Panc1 (cell line): ENCODE data around the gene SFXN2. TPM values are rescaled to one million over a fixed set of nuclear protein-coding genes. Genes with fewer than 3 reads are reported as not detected.

Experiments used
- ATAC-seq: fragments of 200-7000 bp; cut with Tn5 transposase; 2 replicates; pipeline ENCODE4 v1.9.1; 2020; ENCODE audit warnings: mild to moderate bottlenecking, moderate library complexity
- BruUV-seq: library from RNA; stranded (reverse); fragments of 400-500 nt; replicated peaks from 2 replicates; lab custom pipeline; 2021; lab: Mats Ljungman, UMichigan
- CTCF ChIA-PET: fragments of 300-600 bp; sonication (Branson Sonifier 250); formaldehyde crosslinking; loops from one replicate; lab custom pipeline; 2022; ENCODE audit warnings: antibody characterized with exemption; lab: Charles Lee
- POLR2A ChIA-PET: fragments of 300-600 bp; sonication (Branson Sonifier 250); formaldehyde crosslinking; loops from one replicate; lab custom pipeline; 2022; ENCODE audit warnings: antibody characterized with exemption; lab: Charles Lee
- DNase-seq: peaks from one replicate; pipeline ENCODE4 v3.0.0-alpha.2; 2010; ENCODE audit warnings: low read depth, low spot score
- H3K27ac ChIP-seq: 2 replicates; pipeline ENCODE4 v1.5.1; 2011; ENCODE audit warnings: mild to moderate bottlenecking, low read length, inconsistent platforms
- H3K27me3 ChIP-seq: fragments of 200-500 bp; sonication (Bioruptor generic); 2 replicates; pipeline ENCODE4 v1.6.0; 2014; ENCODE audit warnings: low read length, inconsistent platforms; ENCODE audit not compliant: control insufficient read depth, insufficient read depth
- H3K36me3 ChIP-seq: fragments of 200-500 bp; sonication (Bioruptor generic); 2 replicates; pipeline ENCODE4 v1.5.1; 2014; ENCODE audit warnings: inconsistent platforms, mild to moderate bottlenecking, low read length, moderate library complexity; ENCODE audit not compliant: control insufficient read depth, insufficient read depth
- H3K4me1 ChIP-seq: 2 replicates; pipeline ENCODE4 v1.5.1; 2011; ENCODE audit warnings: inconsistent platforms, mild to moderate bottlenecking, low read length, moderate library complexity; ENCODE audit not compliant: control insufficient read depth, insufficient read depth
- H3K4me3 ChIP-seq, 2 experiments: 2 replicates each; pipeline ENCODE4 v1.5.1; 2011 to 2012; ENCODE audit warnings: low read depth in 2 of 2, low read length in 2 of 2, mild to moderate bottlenecking in 2 of 2, inconsistent platforms in 1 of 2, moderate library complexity in 1 of 2
- H3K9me3 ChIP-seq: fragments of 200-500 bp; sonication (Bioruptor generic); 2 replicates; pipeline ENCODE4 v1.5.1; 2014; ENCODE audit warnings: low read depth, mild to moderate bottlenecking, inconsistent platforms, low read length, moderate library complexity; ENCODE audit not compliant: control insufficient read depth, insufficient read depth
- CTCF ChIP-seq: fragments of 450-650 bp; IDR thresholded peaks from 2 replicates; pipeline ENCODE4 v1.5.1; 2017; ENCODE audit warnings: mild to moderate bottlenecking
- POLR2AphosphoS5 ChIP-seq: IDR thresholded peaks from 2 replicates; pipeline ENCODE4 v1.6.1; 2012; ENCODE audit warnings: mild to moderate bottlenecking, low read depth, low read length, moderate library complexity
- SIN3A ChIP-seq: IDR thresholded peaks from 2 replicates; pipeline ENCODE4 v1.6.1; 2012; ENCODE audit warnings: low read depth, mild to moderate bottlenecking, low read length, moderate library complexity, borderline replicate concordance; ENCODE audit not compliant: insufficient read depth
- TCF7L2 ChIP-seq: IDR thresholded peaks from 2 replicates; pipeline ENCODE4 v1.6.1; 2011; ENCODE audit warnings: mild to moderate bottlenecking, low read depth, low read length, inconsistent platforms
- in situ Hi-C: cut with HindIII; loops from 2 replicates; pipeline ENCODE4 v1.10.0; 2016; ENCODE audit warnings: low sequenced_read_pairs, low pct_unique_long_range_greater_than_20kb
- intact Hi-C: fragments of 100-400 bp; cut with micrococcal nuclease; formaldehyde crosslinking; loops from one replicate; pipeline ENCODE4 v1.10.0; 2022; ENCODE audit not compliant: unreplicated experiment
- total RNA-seq: library from RNA; stranded (reverse); gene quantifications from one replicate; pipeline ENCODE4 v1.2.1, GENCODE V29; 2021; ENCODE audit not compliant: unreplicated experiment
- TF ChIP-seq, protein P1 (sequence below), 2 experiments: IDR thresholded peaks; 2 replicates each; pipeline ENCODE4 v1.6.1; 2011 to 2012; ENCODE audit warnings: low read depth in 2 of 2, control low read depth in 1 of 2, low read length in 1 of 2, mild to moderate bottlenecking in 1 of 2, moderate library complexity in 1 of 2; ENCODE audit not compliant: insufficient read depth in 1 of 2

The SFXN2 gene
- total RNA-seq, 1 experiment from 2014 or later = 11.6 TPM

DNA sequence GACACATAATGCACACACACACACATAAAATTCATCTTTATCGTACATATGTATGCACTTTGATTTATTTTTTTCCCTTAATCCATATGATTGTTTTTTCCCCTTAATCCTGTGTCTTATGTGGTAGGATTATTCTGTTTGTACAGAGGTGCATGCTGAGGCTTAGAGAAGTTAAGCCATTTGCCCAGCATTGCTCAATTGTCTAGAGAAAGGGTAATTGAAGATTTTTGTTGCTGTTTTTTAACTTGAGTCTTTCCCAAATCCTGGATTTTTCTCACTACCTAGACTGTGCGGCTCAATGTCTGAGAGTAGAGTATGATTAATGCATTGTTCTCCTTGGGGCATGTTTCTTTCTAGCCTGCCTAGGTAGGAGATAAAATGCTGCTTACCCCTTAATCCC is 64.3 kb downstream of the SFXN2 start:
- no peaks in the 10 kb centered on the region for H3K36me3 ChIP-seq
- no peaks in the 10 kb centered on the region for H3K9me3 ChIP-seq
- H3K4me3 ChIP-seq = no peak overlapping the region
- ChIA-PET CTCF (interaction anchor here (1.4 kb wide), 1 partner anchor 12 kb away, joined by 3 read pairs; no protein-coding TSS in a partner anchor), POLR2A (no interaction called here)
- DNase-seq = no peak
- no peak for ATAC-seq
- in situ Hi-C loops (no loop called here), intact Hi-C loops (no loop called here)
- no TSS peak for BruUV-seq
- TF ChIP-seq SIN3A (no peak), CTCF (no peak), POLR2AphosphoS5 (no peak), TCF7L2 (no peak)
- TF ChIP-seq, protein P1, sequence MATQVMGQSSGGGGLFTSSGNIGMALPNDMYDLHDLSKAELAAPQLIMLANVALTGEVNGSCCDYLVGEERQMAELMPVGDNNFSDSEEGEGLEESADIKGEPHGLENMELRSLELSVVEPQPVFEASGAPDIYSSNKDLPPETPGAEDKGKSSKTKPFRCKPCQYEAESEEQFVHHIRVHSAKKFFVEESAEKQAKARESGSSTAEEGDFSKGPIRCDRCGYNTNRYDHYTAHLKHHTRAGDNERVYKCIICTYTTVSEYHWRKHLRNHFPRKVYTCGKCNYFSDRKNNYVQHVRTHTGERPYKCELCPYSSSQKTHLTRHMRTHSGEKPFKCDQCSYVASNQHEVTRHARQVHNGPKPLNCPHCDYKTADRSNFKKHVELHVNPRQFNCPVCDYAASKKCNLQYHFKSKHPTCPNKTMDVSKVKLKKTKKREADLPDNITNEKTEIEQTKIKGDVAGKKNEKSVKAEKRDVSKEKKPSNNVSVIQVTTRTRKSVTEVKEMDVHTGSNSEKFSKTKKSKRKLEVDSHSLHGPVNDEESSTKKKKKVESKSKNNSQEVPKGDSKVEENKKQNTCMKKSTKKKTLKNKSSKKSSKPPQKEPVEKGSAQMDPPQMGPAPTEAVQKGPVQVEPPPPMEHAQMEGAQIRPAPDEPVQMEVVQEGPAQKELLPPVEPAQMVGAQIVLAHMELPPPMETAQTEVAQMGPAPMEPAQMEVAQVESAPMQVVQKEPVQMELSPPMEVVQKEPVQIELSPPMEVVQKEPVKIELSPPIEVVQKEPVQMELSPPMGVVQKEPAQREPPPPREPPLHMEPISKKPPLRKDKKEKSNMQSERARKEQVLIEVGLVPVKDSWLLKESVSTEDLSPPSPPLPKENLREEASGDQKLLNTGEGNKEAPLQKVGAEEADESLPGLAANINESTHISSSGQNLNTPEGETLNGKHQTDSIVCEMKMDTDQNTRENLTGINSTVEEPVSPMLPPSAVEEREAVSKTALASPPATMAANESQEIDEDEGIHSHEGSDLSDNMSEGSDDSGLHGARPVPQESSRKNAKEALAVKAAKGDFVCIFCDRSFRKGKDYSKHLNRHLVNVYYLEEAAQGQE (IDR thresholded peaks at IDR 0.05; ENCODE audit: insufficient read depth in 1 of 2, low read depth in 2 of 2, low read length in 1 of 2) = no peak
- H3K4me1 ChIP-seq = peaks cover 100% of the 10 kb centered on the region
- peak overlapping the region; percentile 94 for H3K27ac ChIP-seq
- H3K27me3 ChIP-seq = no peaks in the 10 kb centered on the region

- H3K9me3 ChIP-seq = no peaks in the 10 kb centered on the region
- TF ChIP-seq CTCF (no peak), POLR2AphosphoS5 (no peak), TCF7L2 (no peak), SIN3A (no peak)
- TF ChIP-seq, protein P1 (IDR thresholded peaks at IDR 0.05; ENCODE audit: insufficient read depth in 1 of 2, low read depth in 2 of 2, low read length in 1 of 2) = no peak
- ChIA-PET POLR2A (interaction anchor here (0.5 kb wide), 2 partner anchors 10 to 188 kb away, joined by 3 to 4 read pairs; no protein-coding TSS in a partner anchor), CTCF (interaction anchor here (0.8 to 1.1 kb wide), 2 partner anchors 16 to 122 kb away, joined by 3 read pairs; no protein-coding TSS in a partner anchor)
- H3K4me1 ChIP-seq = peaks cover 90% of the 10 kb centered on the region
- BruUV-seq = no TSS peak
- DNase-seq = no peak
- no peaks in the 10 kb centered on the region for H3K36me3 ChIP-seq
- in situ Hi-C loops = no loop called here
- no peaks in the 10 kb centered on the region for H3K27me3 ChIP-seq
- intact Hi-C loops = no loop called here
- H3K27ac ChIP-seq = peak overlapping the region; percentile 66
- no peak for ATAC-seq
- H3K4me3 ChIP-seq = no peak overlapping the region
Measured at GRCh38 chr10:102779680-102780526, 65.5 kb downstream of the SFXN2 start.
